GM23338 (cell line): ENCODE data around the gene TSPAN5. TPM values are rescaled to one million over a fixed set of nuclear protein-coding genes. Genes with fewer than 3 reads are reported as not detected.

Experiments used
- ATAC-seq: fragments of 200-7000 bp; cut with Tn5 transposase; 3 replicates; pipeline ENCODE4 v1.9.1; 2020
- DNase-seq: peaks from one replicate; pipeline ENCODE4 v3.0.0-alpha.2; 2015; ENCODE audit warnings: low spot score
- H2AFZ ChIP-seq: fragments of 200-600 bp; sonication (generic); 2 replicates; pipeline ENCODE4 v1.8.0; 2016; ENCODE audit warnings: antibody characterized with exemption, mild to moderate bottlenecking, moderate library complexity
- H3F3A ChIP-seq: fragments of 200-600 bp; sonication (generic); replicated peaks from 2 replicates; pipeline ENCODE4 v1.8.0; 2017; ENCODE audit warnings: antibody characterized with exemption, mixed run types, low read depth
- H3K27ac ChIP-seq: fragments of 200-600 bp; sonication (generic); 2 replicates; pipeline ENCODE4 v1.6.1; 2016; ENCODE audit warnings: low read depth
- H3K27me3 ChIP-seq: fragments of 200-600 bp; sonication (generic); 2 replicates; pipeline ENCODE4 v1.8.0; 2016; ENCODE audit warnings: mild to moderate bottlenecking, mixed run types, moderate library complexity; ENCODE audit not compliant: insufficient read depth
- H3K36me3 ChIP-seq: fragments of 200-600 bp; sonication (generic); 2 replicates; pipeline ENCODE4 v1.8.0; 2016; ENCODE audit warnings: mild to moderate bottlenecking; ENCODE audit not compliant: insufficient read depth
- H3K4me1 ChIP-seq: fragments of 200-600 bp; sonication (generic); 2 replicates; pipeline ENCODE4 v1.8.0; 2016; ENCODE audit warnings: mild to moderate bottlenecking, moderate library complexity; ENCODE audit not compliant: insufficient read depth
- H3K4me2 ChIP-seq: fragments of 200-600 bp; sonication (generic); 2 replicates; pipeline ENCODE4 v1.7.1; 2017; ENCODE audit warnings: mixed run types
- H3K4me3 ChIP-seq: fragments of 200-600 bp; sonication (generic); 2 replicates; pipeline ENCODE4 v1.6.1; 2016; ENCODE audit warnings: mixed run types
- H3K79me2 ChIP-seq: fragments of 200-600 bp; sonication (generic); replicated peaks from 2 replicates; pipeline ENCODE4 v1.8.0; 2017; ENCODE audit warnings: mild to moderate bottlenecking; ENCODE audit not compliant: insufficient read depth
- H3K9me2 ChIP-seq: fragments of 200-600 bp; sonication (generic); 2 replicates; pipeline ENCODE4 v1.8.0; 2017; ENCODE audit not compliant: insufficient read depth
- H4K20me1 ChIP-seq: fragments of 200-600 bp; sonication (generic); replicated peaks from 2 replicates; pipeline ENCODE4 v1.8.0; 2017; ENCODE audit warnings: mild to moderate bottlenecking; ENCODE audit not compliant: insufficient read depth
- H3K27ac Mint-ChIP-seq: 2 replicates; pipeline ENCODE4 v1.8.0; 2020; ENCODE audit warnings: inconsistent platforms, mild to moderate bottlenecking, moderate library complexity, mixed read lengths
- H3K27me3 Mint-ChIP-seq: 3 replicates; pipeline ENCODE4 v1.8.0; 2022; ENCODE audit warnings: low read depth, mild to moderate bottlenecking, moderate library complexity, mixed read lengths, inconsistent platforms; ENCODE audit not compliant: insufficient read depth, poor library complexity
- H3K36me3 Mint-ChIP-seq: 3 replicates; pipeline ENCODE4 v1.8.0; 2021; ENCODE audit warnings: low read depth, mild to moderate bottlenecking, inconsistent platforms, moderate library complexity, mixed read lengths
- H3K4me1 Mint-ChIP-seq: 3 replicates; pipeline ENCODE4 v1.8.0; 2020; ENCODE audit warnings: mild to moderate bottlenecking, inconsistent platforms, mixed read lengths
- H3K4me3 Mint-ChIP-seq: 3 replicates; pipeline ENCODE4 v1.8.0; 2021; ENCODE audit warnings: moderate library complexity, mild to moderate bottlenecking, inconsistent platforms, mixed read lengths
- H3K9me3 Mint-ChIP-seq: 3 replicates; pipeline ENCODE4 v1.8.0; 2020; ENCODE audit warnings: moderate library complexity, mild to moderate bottlenecking, inconsistent platforms, mixed read lengths
- CREB1 ChIP-seq: fragments of 250-450 bp; sonication (Bioruptor Pico); IDR thresholded peaks from 2 replicates; pipeline ENCODE4 v1.5.0; 2020; ENCODE audit warnings: low read depth, mild to moderate bottlenecking, moderate library complexity
- EZH2 ChIP-seq: fragments of 200-600 bp; sonication (generic); IDR thresholded peaks from one replicate; pipeline ENCODE4 v1.8.0; 2017; ENCODE audit warnings: antibody characterized with exemption, mild to moderate bottlenecking, low read depth; ENCODE audit not compliant: unreplicated experiment
- JUNB ChIP-seq: IDR thresholded peaks from one replicate; pipeline ENCODE4 v1.6.1; 2016; ENCODE audit warnings: antibody characterized with exemption; ENCODE audit not compliant: unreplicated experiment
- NANOG ChIP-seq: IDR thresholded peaks from 2 replicates; pipeline ENCODE4 v1.6.1; 2016; ENCODE audit warnings: antibody characterized with exemption, borderline replicate concordance
- ZNF114 ChIP-seq: fragments of 250-450 bp; sonication (Bioruptor Pico); IDR thresholded peaks from 2 replicates; pipeline ENCODE4 v1.5.0; 2020; ENCODE audit warnings: mild to moderate bottlenecking, moderate library complexity
- polyA plus RNA-seq: library from polyadenylated mRNA; unstranded; fragments of >200 nt; fragmentation: Nextera tagmentation; extraction: Ambion mirVana; gene quantifications from 2 replicates; pipeline ENCODE4 v1.2.1, GENCODE V29; 2016
- total RNA-seq: library from RNA; depleted of rRNA; stranded (reverse); fragments of >200 nt; shearing (Covaris generic); gene quantifications from 2 replicates; pipeline ENCODE4 v1.2.3, GENCODE V29; 2014
- TF ChIP-seq, protein P1 (sequence below): fragments of 250-450 bp; sonication (Bioruptor Pico); IDR thresholded peaks from 2 replicates; pipeline ENCODE4 v1.5.0; 2020; ENCODE audit warnings: mild to moderate bottlenecking, moderate library complexity
- TF ChIP-seq, protein P2 (sequence below): IDR thresholded peaks from 2 replicates; pipeline ENCODE4 v1.6.1; 2016; ENCODE audit warnings: antibody characterized with exemption
- TF ChIP-seq, protein P3 (sequence below): IDR thresholded peaks from one replicate; pipeline ENCODE4 v1.6.1; 2018; ENCODE audit warnings: antibody characterized with exemption; ENCODE audit not compliant: unreplicated experiment
- TF ChIP-seq, protein P4 (sequence below), 2 experiments: fragments of 200-600 bp in 1 of 2; sonication (generic) in 1 of 2; conservative IDR thresholded peaks; 2 replicates each; pipeline versions ENCODE4 v1.5.1 to v1.6.1; 2016 to 2017; ENCODE audit warnings: antibody characterized with exemption in 2 of 2, low read depth in 2 of 2, mild to moderate bottlenecking in 2 of 2, moderate library complexity in 1 of 2

TSPAN5 gene
- total and polyA plus RNA-seq, 2 experiments from 2014 or later: 18.6 to 21.5 TPM

DNA sequence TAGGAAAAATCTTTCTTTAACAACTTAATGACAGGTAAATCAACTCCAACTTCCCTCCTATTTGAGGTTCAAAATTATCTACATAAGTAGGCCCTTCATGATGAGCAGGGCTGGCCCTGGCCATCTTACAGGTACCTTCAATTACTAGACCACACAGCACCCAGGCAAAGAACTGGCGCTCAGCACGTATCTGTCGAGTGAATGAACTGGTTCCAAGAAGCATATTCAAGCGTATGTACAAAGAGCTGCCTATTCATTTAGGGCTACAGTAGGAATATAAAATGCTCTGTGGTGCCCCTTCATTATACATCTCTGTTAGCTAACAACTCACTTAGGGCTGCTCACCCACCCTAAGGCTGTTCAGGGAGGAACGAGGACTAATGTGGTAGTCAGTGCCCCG is 48.0 kb downstream of the TSPAN5 start (continued):
- TF ChIP-seq, protein P1, sequence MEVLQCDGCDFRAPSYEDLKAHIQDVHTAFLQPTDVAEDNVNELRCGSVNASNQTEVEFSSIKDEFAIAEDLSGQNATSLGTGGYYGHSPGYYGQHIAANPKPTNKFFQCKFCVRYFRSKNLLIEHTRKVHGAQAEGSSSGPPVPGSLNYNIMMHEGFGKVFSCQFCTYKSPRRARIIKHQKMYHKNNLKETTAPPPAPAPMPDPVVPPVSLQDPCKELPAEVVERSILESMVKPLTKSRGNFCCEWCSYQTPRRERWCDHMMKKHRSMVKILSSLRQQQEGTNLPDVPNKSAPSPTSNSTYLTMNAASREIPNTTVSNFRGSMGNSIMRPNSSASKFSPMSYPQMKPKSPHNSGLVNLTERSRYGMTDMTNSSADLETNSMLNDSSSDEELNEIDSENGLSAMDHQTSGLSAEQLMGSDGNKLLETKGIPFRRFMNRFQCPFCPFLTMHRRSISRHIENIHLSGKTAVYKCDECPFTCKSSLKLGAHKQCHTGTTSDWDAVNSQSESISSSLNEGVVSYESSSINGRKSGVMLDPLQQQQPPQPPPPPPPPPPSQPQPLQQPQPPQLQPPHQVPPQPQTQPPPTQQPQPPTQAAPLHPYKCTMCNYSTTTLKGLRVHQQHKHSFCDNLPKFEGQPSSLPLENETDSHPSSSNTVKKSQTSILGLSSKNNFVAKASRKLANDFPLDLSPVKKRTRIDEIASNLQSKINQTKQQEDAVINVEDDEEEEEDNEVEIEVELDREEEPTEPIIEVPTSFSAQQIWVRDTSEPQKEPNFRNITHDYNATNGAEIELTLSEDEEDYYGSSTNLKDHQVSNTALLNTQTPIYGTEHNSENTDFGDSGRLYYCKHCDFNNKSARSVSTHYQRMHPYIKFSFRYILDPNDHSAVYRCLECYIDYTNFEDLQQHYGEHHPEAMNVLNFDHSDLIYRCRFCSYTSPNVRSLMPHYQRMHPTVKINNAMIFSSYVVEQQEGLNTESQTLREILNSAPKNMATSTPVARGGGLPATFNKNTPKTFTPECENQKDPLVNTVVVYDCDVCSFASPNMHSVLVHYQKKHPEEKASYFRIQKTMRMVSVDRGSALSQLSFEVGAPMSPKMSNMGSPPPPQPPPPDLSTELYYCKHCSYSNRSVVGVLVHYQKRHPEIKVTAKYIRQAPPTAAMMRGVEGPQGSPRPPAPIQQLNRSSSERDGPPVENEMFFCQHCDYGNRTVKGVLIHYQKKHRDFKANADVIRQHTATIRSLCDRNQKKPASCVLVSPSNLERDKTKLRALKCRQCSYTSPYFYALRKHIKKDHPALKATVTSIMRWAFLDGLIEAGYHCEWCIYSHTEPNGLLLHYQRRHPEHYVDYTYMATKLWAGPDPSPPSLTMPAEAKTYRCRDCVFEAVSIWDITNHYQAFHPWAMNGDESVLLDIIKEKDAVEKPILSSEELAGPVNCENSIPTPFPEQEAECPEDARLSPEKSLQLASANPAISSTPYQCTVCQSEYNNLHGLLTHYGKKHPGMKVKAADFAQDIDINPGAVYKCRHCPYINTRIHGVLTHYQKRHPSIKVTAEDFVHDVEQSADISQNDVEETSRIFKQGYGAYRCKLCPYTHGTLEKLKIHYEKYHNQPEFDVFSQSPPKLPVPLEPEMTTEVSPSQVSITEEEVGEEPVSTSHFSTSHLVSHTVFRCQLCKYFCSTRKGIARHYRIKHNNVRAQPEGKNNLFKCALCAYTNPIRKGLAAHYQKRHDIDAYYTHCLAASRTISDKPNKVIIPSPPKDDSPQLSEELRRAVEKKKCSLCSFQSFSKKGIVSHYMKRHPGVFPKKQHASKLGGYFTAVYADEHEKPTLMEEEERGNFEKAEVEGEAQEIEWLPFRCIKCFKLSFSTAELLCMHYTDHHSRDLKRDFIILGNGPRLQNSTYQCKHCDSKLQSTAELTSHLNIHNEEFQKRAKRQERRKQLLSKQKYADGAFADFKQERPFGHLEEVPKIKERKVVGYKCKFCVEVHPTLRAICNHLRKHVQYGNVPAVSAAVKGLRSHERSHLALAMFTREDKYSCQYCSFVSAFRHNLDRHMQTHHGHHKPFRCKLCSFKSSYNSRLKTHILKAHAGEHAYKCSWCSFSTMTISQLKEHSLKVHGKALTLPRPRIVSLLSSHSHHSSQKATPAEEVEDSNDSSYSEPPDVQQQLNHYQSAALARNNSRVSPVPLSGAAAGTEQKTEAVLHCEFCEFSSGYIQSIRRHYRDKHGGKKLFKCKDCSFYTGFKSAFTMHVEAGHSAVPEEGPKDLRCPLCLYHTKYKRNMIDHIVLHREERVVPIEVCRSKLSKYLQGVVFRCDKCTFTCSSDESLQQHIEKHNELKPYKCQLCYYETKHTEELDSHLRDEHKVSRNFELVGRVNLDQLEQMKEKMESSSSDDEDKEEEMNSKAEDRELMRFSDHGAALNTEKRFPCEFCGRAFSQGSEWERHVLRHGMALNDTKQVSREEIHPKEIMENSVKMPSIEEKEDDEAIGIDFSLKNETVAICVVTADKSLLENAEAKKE: no peak

DNA sequence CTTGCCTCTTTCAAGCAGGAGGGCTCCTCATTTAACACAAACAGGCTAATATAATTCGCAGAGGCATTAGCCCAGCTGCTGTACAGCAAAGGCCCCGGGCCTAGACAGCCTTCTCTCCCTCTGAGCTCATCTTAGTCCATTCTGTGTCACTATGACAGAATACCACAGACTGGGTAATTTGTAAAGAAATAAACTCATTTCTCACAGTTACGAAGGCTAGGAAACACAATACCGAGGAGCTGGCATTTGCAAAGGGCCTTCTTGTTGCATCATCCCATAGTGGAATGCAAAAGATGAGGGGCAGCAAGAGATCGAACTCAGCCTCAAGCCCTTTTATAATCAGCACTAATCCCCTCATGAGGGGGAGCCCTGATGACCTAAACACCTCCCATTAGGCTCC is 48.5 kb downstream of the TSPAN5 start:
- DNase-seq (no peak), ATAC-seq (no peak; the same call in 2 of the 3 replicates)
- Histone ChIP-seq H3F3A (0 out of 2 replicates have a peak, but pooled peaks cover 3% of the 10 kb centered on the region), H3K4me1 (peaks cover 92% of the 10 kb centered on the region), H3K4me3 (no peak overlapping the region), H4K20me1 (no peaks in the 10 kb centered on the region), H3K9me2 (no peaks in the 10 kb centered on the region), H3K79me2 (peaks cover 67% of the 10 kb centered on the region), H3K36me3 (no peaks in the 10 kb centered on the region), H3K27ac (peak overlapping the region; percentile 55; the same call in 1 of the 2 replicates), H3K27me3 (no peaks in the 10 kb centered on the region), H2AFZ (no peak overlapping the region), H3K4me2 (peak overlapping the region; percentile 24; the same call in 1 of the 2 replicates)
- Mint-ChIP-seq H3K27ac (peak overlapping the region; percentile 95), H3K4me3 (no peak overlapping the region; the same call in 2 of the 3 replicates), H3K36me3 (no peaks in the 10 kb centered on the region), H3K4me1 (peaks cover 94% of the 10 kb centered on the region), H3K9me3 (no peaks in the 10 kb centered on the region), H3K27me3 (peaks cover 17% of the 10 kb centered on the region)
- TF ChIP-seq ZNF114 (CRISPR knock-in tag): no peak
- TF ChIP-seq, protein P2, sequence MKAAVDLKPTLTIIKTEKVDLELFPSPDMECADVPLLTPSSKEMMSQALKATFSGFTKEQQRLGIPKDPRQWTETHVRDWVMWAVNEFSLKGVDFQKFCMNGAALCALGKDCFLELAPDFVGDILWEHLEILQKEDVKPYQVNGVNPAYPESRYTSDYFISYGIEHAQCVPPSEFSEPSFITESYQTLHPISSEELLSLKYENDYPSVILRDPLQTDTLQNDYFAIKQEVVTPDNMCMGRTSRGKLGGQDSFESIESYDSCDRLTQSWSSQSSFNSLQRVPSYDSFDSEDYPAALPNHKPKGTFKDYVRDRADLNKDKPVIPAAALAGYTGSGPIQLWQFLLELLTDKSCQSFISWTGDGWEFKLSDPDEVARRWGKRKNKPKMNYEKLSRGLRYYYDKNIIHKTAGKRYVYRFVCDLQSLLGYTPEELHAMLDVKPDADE: no peak
- TF ChIP-seq, protein P3, sequence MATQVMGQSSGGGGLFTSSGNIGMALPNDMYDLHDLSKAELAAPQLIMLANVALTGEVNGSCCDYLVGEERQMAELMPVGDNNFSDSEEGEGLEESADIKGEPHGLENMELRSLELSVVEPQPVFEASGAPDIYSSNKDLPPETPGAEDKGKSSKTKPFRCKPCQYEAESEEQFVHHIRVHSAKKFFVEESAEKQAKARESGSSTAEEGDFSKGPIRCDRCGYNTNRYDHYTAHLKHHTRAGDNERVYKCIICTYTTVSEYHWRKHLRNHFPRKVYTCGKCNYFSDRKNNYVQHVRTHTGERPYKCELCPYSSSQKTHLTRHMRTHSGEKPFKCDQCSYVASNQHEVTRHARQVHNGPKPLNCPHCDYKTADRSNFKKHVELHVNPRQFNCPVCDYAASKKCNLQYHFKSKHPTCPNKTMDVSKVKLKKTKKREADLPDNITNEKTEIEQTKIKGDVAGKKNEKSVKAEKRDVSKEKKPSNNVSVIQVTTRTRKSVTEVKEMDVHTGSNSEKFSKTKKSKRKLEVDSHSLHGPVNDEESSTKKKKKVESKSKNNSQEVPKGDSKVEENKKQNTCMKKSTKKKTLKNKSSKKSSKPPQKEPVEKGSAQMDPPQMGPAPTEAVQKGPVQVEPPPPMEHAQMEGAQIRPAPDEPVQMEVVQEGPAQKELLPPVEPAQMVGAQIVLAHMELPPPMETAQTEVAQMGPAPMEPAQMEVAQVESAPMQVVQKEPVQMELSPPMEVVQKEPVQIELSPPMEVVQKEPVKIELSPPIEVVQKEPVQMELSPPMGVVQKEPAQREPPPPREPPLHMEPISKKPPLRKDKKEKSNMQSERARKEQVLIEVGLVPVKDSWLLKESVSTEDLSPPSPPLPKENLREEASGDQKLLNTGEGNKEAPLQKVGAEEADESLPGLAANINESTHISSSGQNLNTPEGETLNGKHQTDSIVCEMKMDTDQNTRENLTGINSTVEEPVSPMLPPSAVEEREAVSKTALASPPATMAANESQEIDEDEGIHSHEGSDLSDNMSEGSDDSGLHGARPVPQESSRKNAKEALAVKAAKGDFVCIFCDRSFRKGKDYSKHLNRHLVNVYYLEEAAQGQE: no peak
- TF ChIP-seq, protein P4, sequence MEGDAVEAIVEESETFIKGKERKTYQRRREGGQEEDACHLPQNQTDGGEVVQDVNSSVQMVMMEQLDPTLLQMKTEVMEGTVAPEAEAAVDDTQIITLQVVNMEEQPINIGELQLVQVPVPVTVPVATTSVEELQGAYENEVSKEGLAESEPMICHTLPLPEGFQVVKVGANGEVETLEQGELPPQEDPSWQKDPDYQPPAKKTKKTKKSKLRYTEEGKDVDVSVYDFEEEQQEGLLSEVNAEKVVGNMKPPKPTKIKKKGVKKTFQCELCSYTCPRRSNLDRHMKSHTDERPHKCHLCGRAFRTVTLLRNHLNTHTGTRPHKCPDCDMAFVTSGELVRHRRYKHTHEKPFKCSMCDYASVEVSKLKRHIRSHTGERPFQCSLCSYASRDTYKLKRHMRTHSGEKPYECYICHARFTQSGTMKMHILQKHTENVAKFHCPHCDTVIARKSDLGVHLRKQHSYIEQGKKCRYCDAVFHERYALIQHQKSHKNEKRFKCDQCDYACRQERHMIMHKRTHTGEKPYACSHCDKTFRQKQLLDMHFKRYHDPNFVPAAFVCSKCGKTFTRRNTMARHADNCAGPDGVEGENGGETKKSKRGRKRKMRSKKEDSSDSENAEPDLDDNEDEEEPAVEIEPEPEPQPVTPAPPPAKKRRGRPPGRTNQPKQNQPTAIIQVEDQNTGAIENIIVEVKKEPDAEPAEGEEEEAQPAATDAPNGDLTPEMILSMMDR (conservative IDR thresholded peaks at IDR 0.05; ENCODE audit: low read depth in 2 of 2): no peak
- TF ChIP-seq JUNB: no peak
- TF ChIP-seq EZH2: no peak
- no peak for TF ChIP-seq NANOG
- TF ChIP-seq CREB1 (CRISPR knock-in tag): no peak
